GM10847 (cell line): Measurements from ENCODE around the gene HSPB6.

ENCODE experiments used
- POLR2A ChIP-seq: IDR thresholded peaks from 2 replicates; pipeline ENCODE4 v1.6.1; 2011; ENCODE audit not compliant: insufficient read length; ENCODE audit errors: extremely low read depth

HSPB6 gene

GRCh38 chr19:35744430-35745327 is 12.2 kb downstream of the HSPB6 start:
- TF ChIP-seq POLR2A, result peak; percentile 46

- TF ChIP-seq POLR2A, result no peak
These were observed 13.0 kb downstream of the HSPB6 start for GRCh38 chr19:35743640-35744429.

GRCh38 chr19:35742121-35742724 is 14.6 kb downstream of the HSPB6 start, which contains the start of gene IGFLR1:
IGFLR1 (minus strand) TSS chr19:35742452; CDS start chr19:35741180, 1,272 bp downstream.
- TF ChIP-seq POLR2A, result peak; percentile 45

- no peak for TF ChIP-seq POLR2A
These were observed 15.7 kb downstream of the HSPB6 start for GRCh38 chr19:35741203-35741515.

- TF ChIP-seq POLR2A, result peak; percentile 56
These were observed 16.2 kb downstream of the HSPB6 start for GRCh38 chr19:35740423-35741202.

GRCh38 chr19:35740108-35740422 is 16.8 kb downstream of the HSPB6 start:
- TF ChIP-seq POLR2A, result no peak

- no peak for TF ChIP-seq POLR2A
These were observed 17.3 kb downstream of the HSPB6 start for GRCh38 chr19:35739275-35740107.

GRCh38 chr19:35738887-35739229 is 18.0 kb downstream of the HSPB6 start:
- no peak for TF ChIP-seq POLR2A

GRCh38 chr19:35738021-35738886 is 18.6 kb downstream of the HSPB6 start:
- no peak for TF ChIP-seq POLR2A

- no peak for TF ChIP-seq POLR2A
These were observed 19.6 kb downstream of the HSPB6 start for GRCh38 chr19:35736913-35737886.

GRCh38 chr19:35734889-35735288 is 21.9 kb downstream of the HSPB6 start:
- TF ChIP-seq POLR2A, result no peak

- TF ChIP-seq POLR2A, result no peak
These were observed 22.6 kb downstream of the HSPB6 start for GRCh38 chr19:35734273-35734672.
